Stimulated activated CD4-positive, alpha-beta T cell treated with anti-CD3 and anti-CD28 coated beads, Interleukin-4, amount 100 ng/mL, for 24 hours (primary cell): ENCODE data around the gene SCN2B.
A peak's percentile ranks its signal among the peaks of the same experiment; 100 is the strongest.

Source experiments
- DNase-seq: peaks from one replicate; pipeline ENCODE4 v3.0.0-alpha.2; 2020

The SCN2B gene

GRCh38 chr11:118174006-118174567 lies 2.4 kb downstream of the SCN2B start:
- no peak for DNase-seq

- DNase-seq = no peak
These were observed 4.1 kb downstream of the SCN2B start for GRCh38 chr11:118172356-118172755.

GRCh38 chr11:118171269-118172062 lies 5.0 kb downstream of the SCN2B start:
- peak; percentile 78 for DNase-seq

DNA sequence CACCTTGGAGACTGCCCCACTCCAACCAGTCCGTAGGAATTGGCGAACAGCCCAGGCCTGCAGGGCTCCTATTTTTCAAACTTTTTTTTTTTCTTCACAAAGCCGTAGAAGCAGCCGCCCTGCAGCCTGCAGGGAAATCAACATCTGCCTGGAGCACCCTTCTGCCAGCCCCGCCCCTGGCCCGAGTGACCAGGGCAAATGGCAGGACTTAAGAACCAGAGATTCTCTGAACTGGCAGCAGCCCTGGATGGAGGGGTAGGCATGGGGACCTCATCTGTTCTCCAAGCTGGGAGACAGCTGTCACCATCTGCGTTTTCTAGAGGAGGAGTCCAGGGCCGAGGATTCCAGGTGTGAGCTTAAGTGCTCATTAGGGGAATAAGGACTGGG lies 5.6 kb downstream of the SCN2B start:
- DNase-seq = no peak

DNA sequence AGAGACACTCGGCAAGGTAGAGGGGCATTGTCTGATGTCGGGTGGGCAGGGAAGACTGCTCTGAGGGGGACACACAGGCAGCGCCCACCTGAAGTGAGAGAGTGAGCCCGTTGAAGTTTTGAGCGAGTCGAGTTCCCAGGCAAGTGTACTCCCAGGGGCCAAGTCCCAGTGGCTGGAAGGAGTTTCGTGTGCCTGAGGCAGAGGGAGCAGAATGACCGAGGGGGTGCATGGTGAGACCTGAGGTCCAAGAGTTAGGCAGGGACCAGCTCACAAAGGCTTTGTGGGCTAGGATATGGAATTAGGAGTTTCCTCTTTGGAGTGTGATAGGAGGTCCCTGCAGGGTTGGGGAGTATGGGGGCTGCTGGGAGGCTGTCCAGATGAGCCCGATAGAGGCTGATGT lies 6.2 kb downstream of the SCN2B start:
- no peak for DNase-seq

DNA sequence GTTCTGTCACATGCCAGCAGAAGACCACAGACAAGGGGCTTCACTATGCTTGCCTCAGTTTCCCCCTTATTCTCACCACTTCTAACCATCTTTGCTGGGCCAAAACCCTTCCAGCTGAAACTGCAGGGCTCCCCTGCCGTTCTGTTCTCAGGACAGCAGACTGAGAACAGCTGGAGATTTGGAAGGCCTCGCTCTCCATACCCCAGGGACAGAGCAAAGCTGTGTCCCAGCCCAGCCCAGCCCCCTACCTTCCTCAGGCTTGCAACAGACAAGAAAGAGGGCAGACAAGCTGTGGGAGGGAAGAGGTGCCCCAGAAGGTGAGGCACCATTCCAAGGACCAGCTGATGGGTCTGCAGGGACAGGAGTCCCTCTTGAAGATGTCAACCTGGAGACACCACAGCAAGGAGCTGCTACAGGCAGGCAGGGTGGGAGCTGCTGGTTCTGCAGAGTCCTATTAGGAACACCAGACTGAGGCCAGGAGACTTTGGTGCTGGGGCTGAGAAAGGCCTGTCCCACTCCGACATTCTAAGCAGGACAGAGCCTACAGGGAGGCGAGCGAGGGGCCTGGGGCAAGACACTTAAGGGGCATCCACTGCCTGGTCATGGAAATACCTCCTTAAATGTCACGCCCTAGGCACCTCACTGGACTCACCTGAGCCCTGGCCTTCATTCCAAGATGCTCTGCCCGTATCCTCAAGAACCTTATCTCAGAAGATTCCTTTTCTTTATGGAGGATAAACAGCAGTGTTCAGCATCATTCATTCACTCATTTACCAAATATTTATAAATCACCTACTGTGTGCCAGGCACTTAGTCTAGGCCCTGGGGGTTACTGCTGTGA lies 6.9 kb downstream of the SCN2B start:
- no peak for DNase-seq

DNA sequence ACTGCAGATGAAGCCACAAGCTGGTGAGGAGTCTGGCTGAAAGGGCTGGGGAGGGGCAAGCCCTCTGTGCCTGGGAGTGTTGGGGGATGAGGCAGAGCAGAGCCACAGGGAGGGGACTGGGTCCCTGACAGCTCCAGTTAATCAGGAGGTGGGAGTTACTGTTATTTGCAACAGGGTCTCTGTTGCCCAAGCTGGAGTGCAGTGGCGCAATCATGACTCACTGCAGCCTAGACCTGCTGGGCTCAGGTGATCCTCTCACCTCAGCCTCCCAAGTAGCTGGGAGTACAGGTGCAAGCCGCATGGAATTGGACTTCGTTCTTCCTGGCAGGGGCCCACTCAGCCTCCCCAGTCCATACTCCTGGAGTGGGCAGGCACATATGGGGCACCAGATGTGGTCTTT lies 7.7 kb downstream of the SCN2B start:
- no peak for DNase-seq

- DNase-seq = no peak
These were observed 8.1 kb downstream of the SCN2B start for GRCh38 chr11:118168316-118168715.

GRCh38 chr11:118167906-118168305 lies 8.5 kb downstream of the SCN2B start:
- no peak for DNase-seq

DNA sequence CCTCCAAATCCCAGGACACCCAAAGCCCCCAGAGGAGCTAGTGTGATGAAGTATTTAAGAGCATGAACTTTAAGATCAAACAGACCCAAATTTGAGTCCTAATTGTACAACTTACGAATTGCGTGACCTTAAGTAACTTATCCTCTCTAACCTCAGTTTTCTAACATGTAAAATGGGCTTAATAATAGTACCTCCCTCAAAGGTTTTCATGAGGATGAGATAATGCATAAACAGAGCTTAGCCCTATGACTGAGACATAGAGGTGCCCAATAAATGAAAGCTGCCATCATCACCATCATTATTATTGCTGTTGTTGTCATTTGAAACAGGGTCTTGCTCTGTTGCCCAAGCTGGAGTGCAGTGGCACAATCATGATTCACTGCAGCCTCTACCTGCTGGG lies 9.2 kb downstream of the SCN2B start:
- DNase-seq = no peak

- DNase-seq = no peak
These were observed 9.8 kb downstream of the SCN2B start for GRCh38 chr11:118166641-118167040.

DNA sequence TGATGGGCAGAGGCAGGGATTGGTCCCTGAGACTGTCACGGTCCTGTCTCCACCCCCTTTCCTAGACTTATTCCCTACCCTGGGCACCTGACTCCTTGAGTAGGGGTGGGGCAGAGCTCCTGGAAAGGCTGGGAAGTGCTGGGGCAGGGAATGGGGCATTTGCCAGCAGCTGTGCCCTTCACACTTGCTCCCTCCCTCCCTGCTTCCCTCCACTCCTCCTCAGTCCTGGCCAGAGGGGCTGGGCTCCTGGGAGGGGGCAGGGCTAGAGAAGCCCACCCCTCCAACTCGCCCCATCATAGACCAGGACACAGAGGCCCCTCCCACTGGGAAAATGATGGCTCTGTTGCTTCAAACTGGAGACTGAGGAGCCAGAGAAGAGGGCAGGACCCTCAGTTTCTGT lies 11.6 kb downstream of the SCN2B start:
- DNase-seq = no peak

GRCh38 chr11:118163494-118163893 lies 12.9 kb downstream of the SCN2B start:
- DNase-seq = no peak

DNA sequence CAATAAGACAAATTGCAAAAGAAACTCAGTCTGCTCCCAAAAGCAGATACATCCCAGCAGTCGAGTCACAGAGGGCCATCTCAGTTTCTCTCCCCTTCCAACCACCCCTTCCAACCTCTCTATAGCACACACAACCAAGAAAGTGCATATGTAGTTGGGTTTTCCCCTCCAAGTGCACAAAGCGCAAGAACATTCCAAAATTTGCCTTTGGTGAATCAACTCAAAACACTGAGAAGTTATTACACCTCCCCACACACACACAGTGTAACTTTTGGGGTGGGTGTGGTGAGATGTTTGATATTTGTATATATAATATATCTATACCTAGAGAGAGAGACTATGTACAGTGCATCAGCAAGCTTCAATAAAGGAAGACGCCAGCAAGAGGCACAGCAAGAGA lies 13.6 kb downstream of the SCN2B start:
- no peak for DNase-seq

DNA sequence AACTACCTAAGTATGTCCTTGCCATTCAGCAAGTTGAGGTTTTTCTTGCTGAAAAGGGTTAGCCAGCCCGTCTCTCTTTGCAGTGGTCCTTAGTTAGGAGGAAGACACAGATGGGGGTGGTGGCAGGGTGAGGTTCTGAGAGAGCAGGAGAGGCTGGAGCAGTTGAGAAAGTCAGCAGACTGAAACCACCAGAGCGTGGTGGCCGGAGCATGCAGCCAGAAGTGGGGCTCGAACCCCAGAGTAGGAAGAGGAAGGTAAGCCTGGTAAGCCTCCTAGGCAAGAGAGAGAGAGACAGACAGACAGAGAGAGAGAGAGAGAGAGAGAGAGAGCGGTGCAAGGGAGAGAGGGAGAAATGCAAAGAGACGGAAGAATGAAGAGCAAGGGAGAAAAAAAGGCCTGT lies 14.7 kb downstream of the SCN2B start:
- no peak for DNase-seq

GRCh38 chr11:118157186-118157895 lies 19.1 kb downstream of the SCN2B start:
- DNase-seq = no peak

DNA sequence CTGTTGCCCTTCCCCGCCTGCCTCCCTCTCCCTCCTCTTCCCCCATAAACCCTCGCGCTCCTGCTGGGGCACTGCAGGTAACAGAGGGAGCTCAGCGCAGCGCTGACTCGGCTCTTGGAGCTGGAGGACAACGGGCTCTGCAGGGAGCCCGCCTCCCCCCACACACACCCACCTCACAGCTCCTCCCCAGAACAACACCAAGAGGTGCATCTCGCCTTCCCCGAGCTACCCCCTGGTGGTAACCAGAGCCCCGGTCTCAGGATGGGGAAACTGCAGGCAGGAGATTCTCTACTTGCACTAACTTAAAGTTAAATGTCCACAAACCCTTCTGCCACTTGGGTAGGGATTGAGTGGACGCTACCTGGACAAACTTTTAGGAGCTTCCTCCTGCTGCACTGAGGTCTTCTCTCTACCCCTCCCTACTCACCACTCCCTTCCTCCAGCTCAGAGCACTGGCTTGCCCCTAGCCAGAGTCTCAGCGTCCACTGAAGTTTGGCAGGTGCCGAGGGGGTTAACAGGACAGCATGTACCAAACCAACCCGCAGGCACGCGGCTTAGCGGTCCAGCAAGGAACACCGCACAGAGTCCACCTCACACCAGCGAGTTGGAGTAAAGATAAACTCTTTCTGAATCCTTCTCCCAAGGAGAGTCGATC lies 19.8 kb downstream of the SCN2B start:
- DNase-seq = peak; percentile 14

DNA sequence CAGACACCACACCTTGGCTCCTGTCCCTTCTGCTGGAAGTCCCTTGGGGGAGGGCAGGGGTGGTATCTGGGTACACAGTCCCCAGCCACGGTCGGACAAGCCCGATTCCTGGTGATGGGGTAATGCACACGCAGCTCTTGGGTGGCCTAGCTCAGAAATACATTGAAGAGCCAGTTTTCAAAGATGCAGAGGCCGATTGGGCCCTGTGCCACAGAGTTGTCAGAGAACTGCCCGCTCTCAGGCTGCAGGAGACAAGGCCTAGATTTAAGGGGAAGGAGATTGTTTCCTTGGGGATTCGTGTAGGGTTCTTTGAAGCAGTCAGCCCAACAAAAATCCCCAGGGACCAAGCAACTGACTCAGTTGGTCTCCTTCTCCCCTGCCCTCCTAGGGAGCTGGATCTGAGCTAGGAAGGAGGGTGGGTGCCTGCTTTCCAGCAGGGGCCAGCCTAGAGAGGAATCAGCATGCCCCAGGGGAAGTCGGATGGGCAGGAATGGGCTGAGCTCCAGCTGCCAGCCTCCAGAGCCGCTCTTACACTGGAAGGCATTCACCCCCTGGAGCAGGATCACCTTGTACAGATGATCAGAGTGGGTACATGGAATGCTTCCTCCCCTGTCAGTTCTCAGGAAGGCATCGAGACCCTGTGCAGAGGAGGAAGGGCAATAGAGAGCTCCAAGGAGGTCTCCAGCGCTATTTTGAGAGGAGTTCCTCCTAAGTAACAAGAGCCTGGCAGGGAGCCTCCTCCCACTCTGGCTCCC lies 20.5 kb downstream of the SCN2B start:
- DNase-seq = no peak

DNA sequence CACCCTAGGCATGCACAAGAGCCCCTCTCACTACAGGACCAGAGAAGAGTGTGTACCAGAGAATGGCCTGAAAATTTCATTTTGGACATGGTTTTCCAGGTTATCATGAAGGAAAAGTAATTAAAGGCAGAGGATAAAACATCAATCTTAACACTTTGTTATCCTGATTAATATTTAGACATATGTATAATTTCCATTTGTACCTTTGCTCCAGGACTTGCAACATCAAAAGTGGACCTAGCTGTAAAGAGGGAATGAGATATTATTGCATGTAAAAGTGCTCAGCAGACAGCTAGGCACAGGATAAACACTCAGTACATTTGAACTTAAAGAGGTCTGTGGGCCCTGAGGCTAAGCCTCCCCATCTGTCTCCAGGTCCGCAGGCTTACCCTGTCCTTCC lies 21.8 kb downstream of the SCN2B start:
- DNase-seq = no peak

- no peak for DNase-seq
These were observed 22.5 kb downstream of the SCN2B start for GRCh38 chr11:118153976-118154375.

DNA sequence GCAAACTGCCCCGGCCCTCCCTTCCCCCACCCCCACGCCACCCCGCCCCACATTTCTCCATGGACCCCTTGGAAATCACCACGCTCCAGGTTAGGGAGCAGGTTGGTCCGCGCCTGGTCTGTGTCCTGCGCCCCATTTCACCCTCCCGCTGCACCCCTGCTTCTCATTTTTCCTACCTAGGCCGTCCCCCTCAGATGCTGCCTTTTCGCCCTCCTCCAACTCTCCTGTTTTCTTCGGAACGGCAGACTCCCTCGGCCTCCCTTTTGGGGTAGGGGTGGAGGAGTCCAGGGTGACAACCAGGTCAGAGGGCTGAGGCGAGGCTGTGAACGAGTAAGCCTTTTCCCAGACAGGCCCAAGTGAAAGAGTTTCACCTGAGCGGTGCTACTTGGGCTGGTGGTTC lies 22.9 kb downstream of the SCN2B start:
- DNase-seq = no peak
